HL-60 (cell line): Measurements from ENCODE around the gene ROBO4.

Source experiments
- TF ChIP-seq, protein P1 (sequence below): IDR thresholded peaks from 2 replicates; pipeline ENCODE4 v1.6.1; 2012; ENCODE audit warnings: low read depth; ENCODE audit not compliant: insufficient replicate concordance
- TF ChIP-seq, protein P2 (sequence below): IDR thresholded peaks from one replicate; pipeline ENCODE4 v1.5.1; 2011; ENCODE audit warnings: low read length, control low read depth, inconsistent platforms; ENCODE audit not compliant: insufficient read depth

DNA sequence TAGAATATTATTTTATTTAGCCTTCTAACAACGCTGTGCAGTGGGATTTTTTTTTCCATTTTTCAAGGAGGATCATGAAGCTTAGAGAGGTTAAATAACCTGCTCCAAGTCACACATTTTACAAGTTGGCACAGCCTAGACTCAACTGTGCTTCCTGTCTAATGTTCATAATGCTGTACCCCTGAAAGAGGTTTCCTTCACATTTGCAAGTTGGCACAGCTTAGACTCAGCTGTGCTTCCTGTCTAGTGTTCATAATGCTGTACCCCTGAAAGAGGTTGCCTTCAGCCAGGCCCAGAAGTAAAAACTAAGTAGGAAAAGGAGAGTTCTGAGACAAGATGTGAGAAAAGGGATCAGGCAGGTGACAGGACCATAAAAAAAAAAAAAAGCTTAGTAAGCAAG lies 46.1 kb upstream of the ROBO4 start:
- TF ChIP-seq, protein P1, sequence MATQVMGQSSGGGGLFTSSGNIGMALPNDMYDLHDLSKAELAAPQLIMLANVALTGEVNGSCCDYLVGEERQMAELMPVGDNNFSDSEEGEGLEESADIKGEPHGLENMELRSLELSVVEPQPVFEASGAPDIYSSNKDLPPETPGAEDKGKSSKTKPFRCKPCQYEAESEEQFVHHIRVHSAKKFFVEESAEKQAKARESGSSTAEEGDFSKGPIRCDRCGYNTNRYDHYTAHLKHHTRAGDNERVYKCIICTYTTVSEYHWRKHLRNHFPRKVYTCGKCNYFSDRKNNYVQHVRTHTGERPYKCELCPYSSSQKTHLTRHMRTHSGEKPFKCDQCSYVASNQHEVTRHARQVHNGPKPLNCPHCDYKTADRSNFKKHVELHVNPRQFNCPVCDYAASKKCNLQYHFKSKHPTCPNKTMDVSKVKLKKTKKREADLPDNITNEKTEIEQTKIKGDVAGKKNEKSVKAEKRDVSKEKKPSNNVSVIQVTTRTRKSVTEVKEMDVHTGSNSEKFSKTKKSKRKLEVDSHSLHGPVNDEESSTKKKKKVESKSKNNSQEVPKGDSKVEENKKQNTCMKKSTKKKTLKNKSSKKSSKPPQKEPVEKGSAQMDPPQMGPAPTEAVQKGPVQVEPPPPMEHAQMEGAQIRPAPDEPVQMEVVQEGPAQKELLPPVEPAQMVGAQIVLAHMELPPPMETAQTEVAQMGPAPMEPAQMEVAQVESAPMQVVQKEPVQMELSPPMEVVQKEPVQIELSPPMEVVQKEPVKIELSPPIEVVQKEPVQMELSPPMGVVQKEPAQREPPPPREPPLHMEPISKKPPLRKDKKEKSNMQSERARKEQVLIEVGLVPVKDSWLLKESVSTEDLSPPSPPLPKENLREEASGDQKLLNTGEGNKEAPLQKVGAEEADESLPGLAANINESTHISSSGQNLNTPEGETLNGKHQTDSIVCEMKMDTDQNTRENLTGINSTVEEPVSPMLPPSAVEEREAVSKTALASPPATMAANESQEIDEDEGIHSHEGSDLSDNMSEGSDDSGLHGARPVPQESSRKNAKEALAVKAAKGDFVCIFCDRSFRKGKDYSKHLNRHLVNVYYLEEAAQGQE: no peak
- TF ChIP-seq, protein P2, sequence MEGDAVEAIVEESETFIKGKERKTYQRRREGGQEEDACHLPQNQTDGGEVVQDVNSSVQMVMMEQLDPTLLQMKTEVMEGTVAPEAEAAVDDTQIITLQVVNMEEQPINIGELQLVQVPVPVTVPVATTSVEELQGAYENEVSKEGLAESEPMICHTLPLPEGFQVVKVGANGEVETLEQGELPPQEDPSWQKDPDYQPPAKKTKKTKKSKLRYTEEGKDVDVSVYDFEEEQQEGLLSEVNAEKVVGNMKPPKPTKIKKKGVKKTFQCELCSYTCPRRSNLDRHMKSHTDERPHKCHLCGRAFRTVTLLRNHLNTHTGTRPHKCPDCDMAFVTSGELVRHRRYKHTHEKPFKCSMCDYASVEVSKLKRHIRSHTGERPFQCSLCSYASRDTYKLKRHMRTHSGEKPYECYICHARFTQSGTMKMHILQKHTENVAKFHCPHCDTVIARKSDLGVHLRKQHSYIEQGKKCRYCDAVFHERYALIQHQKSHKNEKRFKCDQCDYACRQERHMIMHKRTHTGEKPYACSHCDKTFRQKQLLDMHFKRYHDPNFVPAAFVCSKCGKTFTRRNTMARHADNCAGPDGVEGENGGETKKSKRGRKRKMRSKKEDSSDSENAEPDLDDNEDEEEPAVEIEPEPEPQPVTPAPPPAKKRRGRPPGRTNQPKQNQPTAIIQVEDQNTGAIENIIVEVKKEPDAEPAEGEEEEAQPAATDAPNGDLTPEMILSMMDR: no peak
